SK-N-SH (cell line): ENCODE data around the gene LMTK2. TPM values are rescaled to one million over a fixed set of nuclear protein-coding genes. Genes with fewer than 3 reads are reported as not detected.

Experiments
- CTCF ChIA-PET: fragments of 300-600, 350-600 bp; formaldehyde crosslinking; extraction: SDS; loops from one replicate; lab custom pipeline; 2021; lab: Yijun Ruan, JAX
- POLR2A ChIA-PET: fragments of 350-600 bp; sonication (Branson Sonifier 250); formaldehyde crosslinking; extraction: SDS; loops from one replicate; lab custom pipeline; 2020; ENCODE audit warnings: antibody characterized with exemption, inconsistent platforms; lab: Yijun Ruan, JAX
- DNase-seq: peaks from one replicate; pipeline ENCODE4 v3.0.0; 2012
- H2AFZ ChIP-seq: fragments of 200-600 bp; sonication (generic); 2 replicates; pipeline ENCODE4 v1.8.1; 2016; ENCODE audit warnings: antibody characterized with exemption, mild to moderate bottlenecking, low read depth
- H3F3A ChIP-seq: fragments of 200-600 bp; sonication (generic); replicated peaks from 2 replicates; pipeline ENCODE3; 2016; ENCODE audit warnings: antibody characterized with exemption, mild to moderate bottlenecking; ENCODE audit not compliant: insufficient read depth
- H3K27ac ChIP-seq, 2 experiments: fragments of 200-500 bp in 1 of 2; fragments of 200-600 bp in 1 of 2; sonication (Bioruptor generic) in 1 of 2; sonication (generic), shearing (Covaris generic) in 1 of 2; 2 replicates each; pipeline versions ENCODE4 v1.5.1 to v1.6.1; 2014 to 2016; ENCODE audit warnings: low read depth in 2 of 2, inconsistent platforms in 1 of 2, low read length in 1 of 2, mild to moderate bottlenecking in 1 of 2, mixed read lengths in 1 of 2
- H3K27me3 ChIP-seq: fragments of 200-600 bp; sonication (generic), shearing (Covaris generic); 2 replicates; pipeline ENCODE4 v1.6.1; 2016; ENCODE audit warnings: mixed run types; ENCODE audit not compliant: insufficient read depth
- H3K36me3 ChIP-seq, 2 experiments: fragments of 200-500 bp in 1 of 2; fragments of 200-600 bp in 1 of 2; sonication (Bioruptor generic) in 1 of 2; sonication (generic) in 1 of 2; replicated peaks in 1 of 2; 2 replicates each; pipeline versions ENCODE3 to v1.5.1; 2014 to 2016; ENCODE audit warnings: low read length in 1 of 2, mild to moderate bottlenecking in 1 of 2; ENCODE audit not compliant: insufficient read depth in 2 of 2, control insufficient read depth in 1 of 2
- H3K4me1 ChIP-seq, 2 experiments: fragments of 200-500 bp in 1 of 2; fragments of 200-600 bp in 1 of 2; sonication (Bioruptor generic) in 1 of 2; sonication (generic), shearing (Covaris generic) in 1 of 2; 2 replicates each; pipeline versions ENCODE4 v1.5.1 to v1.6.1; 2014 to 2016; ENCODE audit warnings: low read depth in 1 of 2, low read length in 1 of 2, mixed run types in 1 of 2; ENCODE audit not compliant: insufficient read depth in 2 of 2, control insufficient read depth in 1 of 2
- H3K4me2 ChIP-seq: fragments of 200-600 bp; sonication (generic), shearing (Covaris generic); 2 replicates; pipeline ENCODE4 v1.6.1; 2017; ENCODE audit warnings: mixed run types
- H3K4me3 ChIP-seq, 2 experiments: fragments of 200-500 bp in 1 of 2; fragments of 200-600 bp in 1 of 2; sonication (Bioruptor generic) in 1 of 2; sonication (generic), shearing (Covaris generic) in 1 of 2; 2 replicates each; pipeline versions ENCODE4 v1.5.1 to v1.8.1; 2014 to 2016; ENCODE audit warnings: low read depth in 2 of 2, inconsistent platforms in 1 of 2, low read length in 1 of 2, mild to moderate bottlenecking in 1 of 2, mixed read lengths in 1 of 2, moderate library complexity in 1 of 2
- H3K79me2 ChIP-seq: fragments of 200-600 bp; sonication (generic); 2 replicates; pipeline ENCODE4 v1.8.1; 2017; ENCODE audit warnings: mild to moderate bottlenecking; ENCODE audit not compliant: insufficient read depth
- H3K9ac ChIP-seq: fragments of 200-600 bp; sonication (generic); 2 replicates; pipeline ENCODE4 v1.6.1; 2017; ENCODE audit warnings: mixed run types
- H3K9me2 ChIP-seq: fragments of 200-600 bp; sonication (generic); 2 replicates; pipeline ENCODE4 v1.6.1; 2017; ENCODE audit warnings: mixed run types
- H3K9me3 ChIP-seq: fragments of 200-600 bp; sonication (generic); 2 replicates; pipeline ENCODE4 v1.6.1; 2017; ENCODE audit warnings: mixed run types, mild to moderate bottlenecking, moderate library complexity
- H4K20me1 ChIP-seq: fragments of 200-600 bp; sonication (generic); 2 replicates; pipeline ENCODE4 v1.6.1; 2017; ENCODE audit warnings: mild to moderate bottlenecking, mixed run types; ENCODE audit not compliant: insufficient read depth
- CHD2 ChIP-seq: fragments of 150-350 bp; IDR thresholded peaks from 2 replicates; pipeline ENCODE4 v1.6.1; 2018; ENCODE audit warnings: low read length; ENCODE audit not compliant: partially characterized antibody
- CTCF ChIP-seq: fragments of 200-600 bp; sonication (generic); IDR thresholded peaks from 2 replicates; pipeline ENCODE4 v1.6.1; 2017; ENCODE audit warnings: antibody characterized with exemption, mild to moderate bottlenecking, moderate library complexity
- ELF1 ChIP-seq: IDR thresholded peaks from 2 replicates; pipeline ENCODE4 v1.4.0; 2012
- MEF2A ChIP-seq: IDR thresholded peaks from 2 replicates; pipeline ENCODE4 v1.4.0; 2012; ENCODE audit warnings: low read depth, borderline replicate concordance
- MXI1 ChIP-seq: IDR thresholded peaks from 2 replicates; pipeline ENCODE4 v1.6.1; 2012; ENCODE audit warnings: mild to moderate bottlenecking, low read depth, low read length, improper control_type of control experiment
- TCF12 ChIP-seq: IDR thresholded peaks from 2 replicates; pipeline ENCODE4 v1.4.0; 2012
- WGBS: methylation state at CpG from one replicate; pipeline ENCODE4 v1.1.6; 2017; ENCODE audit warnings: low lambda C conversion rate; 5-methylcytosine and 5-hydroxymethylcytosine counted together
- polyA plus RNA-seq, 3 experiments: library from polyadenylated mRNA; depleted of rRNA; stranded (reverse); fragments of >200 nt; gene quantifications; 2 replicates each; pipeline ENCODE4 v1.2.3, GENCODE V29; 2012
- TF ChIP-seq, protein P1 (sequence below): IDR thresholded peaks from 2 replicates; pipeline ENCODE4; 2012
- TF ChIP-seq, protein P2 (sequence below): IDR thresholded peaks from 2 replicates; pipeline ENCODE4 v1.6.1; 2012; ENCODE audit warnings: mild to moderate bottlenecking, low read depth, low read length, moderate library complexity

Gene LMTK2
- polyA plus RNA-seq, 1 of the 3 experiments (the other 2 are of a cell fraction) = 9.0 TPM

GRCh38 chr7:98209166-98209920 is 102.7 kb downstream of the LMTK2 start:
- TF ChIP-seq TCF12 = no peak
- Histone ChIP-seq H3K9me3 (no peaks in the 10 kb centered on the region), H3K27me3 (no peaks in the 10 kb centered on the region), H3K4me3 (no peak overlapping the region), H3K9me2 (no peaks in the 10 kb centered on the region), H3K4me1 (peaks cover 0 to 3% of the 10 kb centered on the region in 2 experiments; a peak in 1 of 4 replicates), H3K9ac (no peak overlapping the region), H3K27ac (no peak overlapping the region), H3K36me3 (peaks cover 0 to 30% of the 10 kb centered on the region in 2 experiments), H3F3A (no peaks in the 10 kb centered on the region), H4K20me1 (no peaks in the 10 kb centered on the region), H2AFZ (no peak overlapping the region), H3K79me2 (no peaks in the 10 kb centered on the region), H3K4me2 (no peak overlapping the region)
- DNase-seq = no peak
- POLR2A ChIA-PET = no interaction called here
- CTCF ChIA-PET = interaction anchor here (0.6 kb wide), 1 partner anchor 663 kb away, joined by 3 read pairs; no protein-coding TSS in a partner anchor
- WGBS = 97% methylated on average over 17 of the region's 17 CpGs

GRCh38 chr7:98210513-98211220 is 104.0 kb downstream of the LMTK2 start:
- Histone ChIP-seq H3K36me3 (peaks cover 0 to 20% of the 10 kb centered on the region in 2 experiments), H3K9ac (no peak overlapping the region), H3K9me3 (no peaks in the 10 kb centered on the region), H3F3A (no peaks in the 10 kb centered on the region), H3K27ac (no peak overlapping the region), H4K20me1 (no peaks in the 10 kb centered on the region), H3K4me1 (peaks cover 0 to 3% of the 10 kb centered on the region in 2 experiments; a peak in 1 of 4 replicates), H3K27me3 (no peaks in the 10 kb centered on the region), H3K9me2 (no peaks in the 10 kb centered on the region), H3K79me2 (no peaks in the 10 kb centered on the region), H3K4me3 (peak overlapping the region; percentile 35 to 48; a peak in 3 of 4 replicates), H3K4me2 (peak overlapping the region; percentile 47; the same call in 1 of the 2 replicates), H2AFZ (no peak overlapping the region)
- TF ChIP-seq CTCF = no peak
- TF ChIP-seq, protein P1, sequence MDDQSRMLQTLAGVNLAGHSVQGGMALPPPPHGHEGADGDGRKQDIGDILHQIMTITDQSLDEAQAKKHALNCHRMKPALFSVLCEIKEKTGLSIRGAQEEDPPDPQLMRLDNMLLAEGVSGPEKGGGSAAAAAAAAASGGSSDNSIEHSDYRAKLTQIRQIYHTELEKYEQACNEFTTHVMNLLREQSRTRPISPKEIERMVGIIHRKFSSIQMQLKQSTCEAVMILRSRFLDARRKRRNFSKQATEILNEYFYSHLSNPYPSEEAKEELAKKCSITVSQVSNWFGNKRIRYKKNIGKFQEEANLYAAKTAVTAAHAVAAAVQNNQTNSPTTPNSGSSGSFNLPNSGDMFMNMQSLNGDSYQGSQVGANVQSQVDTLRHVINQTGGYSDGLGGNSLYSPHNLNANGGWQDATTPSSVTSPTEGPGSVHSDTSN = no peak
- ChIA-PET CTCF (no interaction called here), POLR2A (no interaction called here)
- WGBS = 13% methylated on average over 38 of the region's 49 CpGs
- peak; percentile 87 for DNase-seq

DNA sequence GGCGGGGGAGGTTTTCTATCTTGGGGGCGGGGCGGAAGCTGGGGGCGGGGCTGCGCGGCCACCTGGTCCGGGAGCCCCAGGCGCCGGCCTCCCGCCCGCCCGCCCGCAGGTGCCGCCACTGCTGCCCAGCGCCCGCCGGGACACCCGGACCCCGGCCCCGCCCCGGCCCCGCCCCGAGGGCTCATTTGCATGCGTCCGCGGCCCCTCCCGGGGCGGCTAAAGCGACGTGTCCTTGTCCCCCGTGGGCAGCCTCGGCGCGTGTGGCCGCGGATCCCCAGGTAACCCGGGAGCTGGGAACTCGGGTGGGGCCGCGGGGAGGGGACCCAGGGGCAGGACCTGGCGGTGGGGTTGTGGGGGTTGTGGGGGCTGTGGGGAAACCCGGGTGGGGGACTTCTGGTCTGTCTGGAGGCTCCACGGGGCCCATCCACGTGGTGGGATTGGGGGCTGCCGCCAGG is 104.6 kb downstream of the LMTK2 start, which contains the start of gene BHLHA15:
BHLHA15 (plus strand) TSS at position 219 of the 455 bp plus-strand sequence. CDS start 871 bp downstream, outside the sequence.
- DNase-seq = peak; percentile 91
- Histone ChIP-seq H3K9me3 (no peaks in the 10 kb centered on the region), H3K9ac (no peak within 1 kb of the TSS), H3K4me1 (peaks cover 0 to 3% of the 10 kb centered on the region in 2 experiments; a peak in 1 of 4 replicates), H3K9me2 (no peaks in the 10 kb centered on the region), H4K20me1 (no peaks in the 10 kb centered on the region), H3K79me2 (no peaks in the 10 kb centered on the region), H3K27ac (no peak within 1 kb of the TSS), H3K27me3 (no peaks in the 10 kb centered on the region), H3F3A (no peaks in the 10 kb centered on the region), H3K4me3 (peak within 1 kb of the TSS; percentile 41 to 48; a peak in 3 of 4 replicates), H3K4me2 (peak within 1 kb of the TSS; percentile 59; the same call in 1 of the 2 replicates), H2AFZ (no peak within 1 kb of the TSS), H3K36me3 (peaks cover 0 to 15% of the 10 kb centered on the region in 2 experiments)
- ChIA-PET CTCF (no interaction called here), POLR2A (no interaction called here)
- WGBS = 10% methylated on average over 8 of the region's 45 CpGs
- no peak for TF ChIP-seq MEF2A
- no peak for TF ChIP-seq CHD2
- no peak for TF ChIP-seq MXI1
- TF ChIP-seq, protein P2, sequence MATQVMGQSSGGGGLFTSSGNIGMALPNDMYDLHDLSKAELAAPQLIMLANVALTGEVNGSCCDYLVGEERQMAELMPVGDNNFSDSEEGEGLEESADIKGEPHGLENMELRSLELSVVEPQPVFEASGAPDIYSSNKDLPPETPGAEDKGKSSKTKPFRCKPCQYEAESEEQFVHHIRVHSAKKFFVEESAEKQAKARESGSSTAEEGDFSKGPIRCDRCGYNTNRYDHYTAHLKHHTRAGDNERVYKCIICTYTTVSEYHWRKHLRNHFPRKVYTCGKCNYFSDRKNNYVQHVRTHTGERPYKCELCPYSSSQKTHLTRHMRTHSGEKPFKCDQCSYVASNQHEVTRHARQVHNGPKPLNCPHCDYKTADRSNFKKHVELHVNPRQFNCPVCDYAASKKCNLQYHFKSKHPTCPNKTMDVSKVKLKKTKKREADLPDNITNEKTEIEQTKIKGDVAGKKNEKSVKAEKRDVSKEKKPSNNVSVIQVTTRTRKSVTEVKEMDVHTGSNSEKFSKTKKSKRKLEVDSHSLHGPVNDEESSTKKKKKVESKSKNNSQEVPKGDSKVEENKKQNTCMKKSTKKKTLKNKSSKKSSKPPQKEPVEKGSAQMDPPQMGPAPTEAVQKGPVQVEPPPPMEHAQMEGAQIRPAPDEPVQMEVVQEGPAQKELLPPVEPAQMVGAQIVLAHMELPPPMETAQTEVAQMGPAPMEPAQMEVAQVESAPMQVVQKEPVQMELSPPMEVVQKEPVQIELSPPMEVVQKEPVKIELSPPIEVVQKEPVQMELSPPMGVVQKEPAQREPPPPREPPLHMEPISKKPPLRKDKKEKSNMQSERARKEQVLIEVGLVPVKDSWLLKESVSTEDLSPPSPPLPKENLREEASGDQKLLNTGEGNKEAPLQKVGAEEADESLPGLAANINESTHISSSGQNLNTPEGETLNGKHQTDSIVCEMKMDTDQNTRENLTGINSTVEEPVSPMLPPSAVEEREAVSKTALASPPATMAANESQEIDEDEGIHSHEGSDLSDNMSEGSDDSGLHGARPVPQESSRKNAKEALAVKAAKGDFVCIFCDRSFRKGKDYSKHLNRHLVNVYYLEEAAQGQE = no peak
- TF ChIP-seq, protein P1 = no peak
- TF ChIP-seq ELF1 = no peak
